ENCODE measurements around the gene UGT1A3.

Gene UGT1A3

GRCh38 chr2:233728723-233729301, at the start of gene UGT1A3:
TSS of gene UGT1A3 (plus strand) at chr2:233729042. CDS start at chr2:233729127, 85 bp downstream.
- no peak for TF ChIP-seq CTCF (conservative IDR thresholded peaks at IDR 0.05; ENCODE audit: low read depth)
- H3K27ac ChIP-seq: no peak within 1 kb of the TSS
- POLR2A ChIA-PET (ENCODE audit: low non-redundant PET): no interaction called here
- CTCF ChIA-PET: no interaction called here
- DNase-seq (ENCODE audit: low spot score): no peak

- H3K27ac ChIP-seq: no peak overlapping the region
- CTCF ChIA-PET: no interaction called here
Observed at GRCh38 chr2:233679196-233679595, 49.6 kb upstream of the UGT1A3 start.

GRCh38 chr2:233680361-233681045, 48.3 kb upstream of the UGT1A3 start:
- no peak for TF ChIP-seq CTCF (conservative IDR thresholded peaks at IDR 0.05; ENCODE audit: low read depth)
- DNase-seq (ENCODE audit: low spot score): no peak
- ChIA-PET CTCF (no interaction called here), POLR2A (ENCODE audit: low non-redundant PET) (no interaction called here)
- H3K27ac ChIP-seq: no peak overlapping the region

More at GRCh38 chr2:233679196-233679595, 49.6 kb upstream of the UGT1A3 start:
- POLR2A ChIA-PET (ENCODE audit: low non-redundant PET): no interaction called here
- no peak for DNase-seq (ENCODE audit: low spot score)
- TF ChIP-seq CTCF (conservative IDR thresholded peaks at IDR 0.05; ENCODE audit: low read depth): no peak

GRCh38 chr2:233681521-233682099, 47.2 kb upstream of the UGT1A3 start, which contains the start of gene UGT1A7:
TSS of gene UGT1A7 (plus strand) at chr2:233681901. CDS start at chr2:233681938, 37 bp downstream.
- CTCF ChIA-PET: interaction anchor here (0.7 kb wide), 1 partner anchor 136 kb away, joined by 3 read pairs; no protein-coding TSS in a partner anchor
- no peak for DNase-seq (ENCODE audit: low spot score)

GRCh38 chr2:233684640-233685039, 44.2 kb upstream of the UGT1A3 start:
- H3K27ac ChIP-seq: no peak overlapping the region

More at GRCh38 chr2:233681521-233682099, 47.2 kb upstream of the UGT1A3 start, which contains the start of gene UGT1A7:
- no peak within 1 kb of the TSS for H3K27ac ChIP-seq
- POLR2A ChIA-PET (ENCODE audit: low non-redundant PET): no interaction called here
- TF ChIP-seq CTCF (conservative IDR thresholded peaks at IDR 0.05; ENCODE audit: low read depth): no peak

More at GRCh38 chr2:233684640-233685039, 44.2 kb upstream of the UGT1A3 start:
- POLR2A ChIA-PET (ENCODE audit: low non-redundant PET): no interaction called here
- TF ChIP-seq CTCF (conservative IDR thresholded peaks at IDR 0.05; ENCODE audit: low read depth): no peak
- no peak for DNase-seq (ENCODE audit: low spot score)
- CTCF ChIA-PET: no interaction called here
